Adrenal gland (tissue), 5 donors: ENCODE results near the gene NISCH.

Source experiments
- CTCF ChIP-seq, 6 experiments: fragments of 450-650 bp in 4 of 6; fragments of 200-600 bp in 2 of 6; sonication (generic) in 1 of 6; IDR thresholded peaks; 1 replicate in 5 of 6; 2 replicates in 1 of 6; pipeline versions ENCODE4 v1.5.1 to v1.8.0; 2016 to 2021; ENCODE audit warnings: antibody characterized with exemption in 6 of 6, mild to moderate bottlenecking in 2 of 6, moderate library complexity in 1 of 6
- POLR2A ChIP-seq, 2 donors: fragments of 450-650 bp; IDR thresholded peaks; one replicate each; pipeline ENCODE4 v1.6.1; 2017; ENCODE audit warnings: antibody characterized with exemption in 2 of 2, mild to moderate bottlenecking in 2 of 2, moderate library complexity in 1 of 2
- donor health status: DM: no; HTN: no; CAD: no.

- TF ChIP-seq CTCF (IDR thresholded peaks at IDR 0.05) (no peak), POLR2A (IDR thresholded peaks at IDR 0.05) (no peak)
These were observed 46.6 kb downstream of the NISCH start for GRCh38 chr3:52502001-52502400.
